Motor neuron (in vitro differentiated cells): ENCODE results near the gene CACNA2D2. TPM values are rescaled to one million over a fixed set of nuclear protein-coding genes. Genes with fewer than 3 reads are reported as not detected.
A peak's percentile ranks its signal among the peaks of the same experiment; 100 is the strongest.

Source experiments
- ATAC-seq, 8 experiments: fragments of 200-7000 bp; cut with Tn5 transposase; replicated peaks in 6 of 8; 2 replicates each; pipeline ENCODE4 v1.8.0; 2021; ENCODE audit warnings: mild to moderate bottlenecking in 8 of 8, moderate library complexity in 8 of 8
- H3K27ac ChIP-seq, 2 donors: fragments of 250-450 bp; sonication (Bioruptor Pico); 2 replicates each; pipeline ENCODE4 v1.9.0; 2021; ENCODE audit warnings: antibody characterized with exemption in 2 of 2, mild to moderate bottlenecking in 2 of 2, moderate library complexity in 1 of 2
- H3K4me1 ChIP-seq, 2 donors: fragments of 250-450 bp; sonication (Bioruptor Pico); replicated peaks in 1 of 2; 2 replicates each; pipeline ENCODE4 v1.6.1; 2021; ENCODE audit warnings: antibody characterized with exemption in 2 of 2, mild to moderate bottlenecking in 2 of 2, moderate library complexity in 1 of 2
- H3K4me3 ChIP-seq, 5 donors: fragments of 250-450 bp; sonication (Bioruptor Pico); 2 replicates each; pipeline ENCODE4 v1.9.0; 2021; ENCODE audit warnings: antibody characterized with exemption in 5 of 5, mild to moderate bottlenecking in 5 of 5, moderate library complexity in 4 of 5
- WGBS, 10 experiments: fragments of 450-650 bp; shearing (Covaris generic); methylation state at CpG; one replicate each; pipeline ENCODE4 v1.0.0; 2022; 5-methylcytosine and 5-hydroxymethylcytosine counted together
- in situ Hi-C, 9 experiments: fragments of 400-800 bp; cut with MboI; loops; one replicate each; pipeline ENCODE4 v1.15.0; 2021; ENCODE audit warnings: low sequenced_read_pairs in 9 of 9, low pct_unique_long_range_greater_than_20kb in 2 of 9; ENCODE audit not compliant: unreplicated experiment in 9 of 9
- total RNA-seq, 8 experiments: library from RNA; unstranded; fragments of 300-600 nt; gene quantifications; 2 replicates each; pipeline versions ENCODE4 v1.2.3 to v1.2.4, GENCODE V29; 2022

CACNA2D2 gene
- total RNA-seq, 8 experiments from 2014 or later: 1.7 to 8.5 (median 7.2) TPM

- 33 to 65% (median 50%) methylated on average over 1 to 6 of the region's 10 CpGs; no CpG with 5 or more reads in 5 of the 10 experiments for WGBS, 10 experiments
- H3K4me1 ChIP-seq: peaks cover 14 to 61% of the 10 kb centered on the region in 2 donors
- H3K27ac ChIP-seq: no peak overlapping the region
- no peak overlapping the region for H3K4me3 ChIP-seq
- in situ Hi-C loops: no loop called here
- peak in 1 of 8 experiments; percentile 25 for ATAC-seq
These were observed 35.5 kb downstream of the CACNA2D2 start for GRCh38 chr3:50467919-50468318.

DNA sequence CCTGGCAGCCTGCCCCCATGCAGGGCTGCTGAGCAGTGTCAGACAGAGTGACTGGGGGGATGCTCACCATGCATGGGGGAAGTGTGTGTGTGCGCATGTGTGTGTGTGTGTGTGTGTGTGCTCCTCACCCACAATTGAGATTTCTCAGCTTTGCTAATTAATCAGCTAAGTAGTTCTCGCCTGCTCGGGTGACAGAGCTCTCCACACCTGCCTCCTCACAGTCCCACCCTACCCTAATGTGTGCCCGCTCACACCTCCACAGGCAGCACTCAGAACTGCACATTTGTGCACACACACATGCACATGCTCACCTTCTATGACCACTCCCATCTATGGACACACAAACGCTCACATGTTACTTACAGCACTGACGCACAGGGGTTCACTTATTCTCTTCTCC is 37.3 kb downstream of the CACNA2D2 start:
- peak in 1 of 8 experiments; percentile 63 for ATAC-seq
- 70 to 100% (median 100%) methylated on average over 1 to 3 of the region's 6 CpGs; no CpG with 5 or more reads in 4 of the 10 experiments for WGBS, 10 experiments
- H3K4me3 ChIP-seq: no peak overlapping the region
- in situ Hi-C loops: no loop called here
- peaks cover 14 to 53% of the 10 kb centered on the region in 2 donors for H3K4me1 ChIP-seq
- H3K27ac ChIP-seq: no peak overlapping the region

DNA sequence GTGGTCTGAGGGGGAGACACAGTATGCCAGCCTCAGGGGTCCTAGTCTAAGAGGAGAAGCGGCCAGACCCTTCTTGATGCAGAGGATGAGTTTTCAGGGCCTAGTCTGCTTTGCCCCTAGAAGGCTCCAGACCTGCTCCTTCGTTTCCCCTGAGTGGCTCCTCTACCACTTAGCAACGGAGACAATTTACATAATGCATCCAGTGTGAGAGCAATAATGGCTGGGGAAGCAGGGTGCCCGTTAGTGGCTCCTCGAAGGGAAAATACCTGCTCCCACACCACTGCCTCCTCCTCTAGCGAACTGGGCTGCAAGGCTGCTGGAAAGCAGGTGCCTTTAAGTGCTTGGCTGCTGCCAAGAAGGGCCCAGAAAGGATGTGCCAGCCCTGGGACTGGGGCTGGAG is 38.9 kb downstream of the CACNA2D2 start:
- 10 to 67% (median 39%) methylated on average over 1 to 3 of the region's 6 CpGs; no CpG with 5 or more reads in 4 of the 10 experiments for WGBS, 10 experiments
- in situ Hi-C loops: no loop called here
- peak in 7 of 8 experiments; percentile 55 to 79 (median 72) for ATAC-seq

GRCh38 chr3:50459785-50460184 is 43.6 kb downstream of the CACNA2D2 start:
- peaks cover 17 to 31% of the 10 kb centered on the region in 2 donors for H3K4me1 ChIP-seq
- H3K27ac ChIP-seq: no peak overlapping the region
- H3K4me3 ChIP-seq: no peak overlapping the region
- ATAC-seq: no peak
- in situ Hi-C loops: no loop called here
- 11 to 100% (median 80%) methylated on average over 1 to 3 of the region's 3 CpGs; no CpG with 5 or more reads in 3 of the 10 experiments for WGBS, 10 experiments

More for the DNA sequence above, 38.9 kb downstream of the CACNA2D2 start:
- peaks cover 8 to 37% of the 10 kb centered on the region in 2 donors for H3K4me1 ChIP-seq
- H3K27ac ChIP-seq: peak overlapping the region in 1 of 2 donors; percentile 62
- H3K4me3 ChIP-seq: no peak overlapping the region

DNA sequence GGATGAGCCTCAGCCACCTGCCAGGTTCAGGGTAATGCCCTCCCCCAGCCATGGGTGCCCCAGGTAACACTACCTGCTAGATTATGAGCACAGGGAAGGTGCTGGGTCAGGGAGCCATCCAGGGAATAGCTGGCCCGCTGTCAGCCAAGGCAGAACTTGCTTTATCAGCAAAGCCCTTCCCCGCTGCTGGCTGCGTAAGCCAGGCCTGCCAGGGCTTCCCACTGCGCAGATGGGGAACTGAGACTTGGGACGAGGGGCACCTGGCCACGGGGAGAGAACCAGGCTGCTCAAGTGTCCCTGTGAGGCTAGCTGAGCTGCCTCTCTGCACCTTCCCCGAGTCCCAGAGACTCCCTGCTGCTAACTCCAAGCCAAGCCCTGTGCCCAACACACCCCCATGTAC is 45.4 kb downstream of the CACNA2D2 start:
- ATAC-seq: no peak
- in situ Hi-C loops: no loop called here
- WGBS, 10 experiments: 50 to 100% methylated on average over 1 of the region's 7 CpGs; no CpG with 5 or more reads in 8 of the 10 experiments

GRCh38 chr3:50455161-50456018 is 48.0 kb downstream of the CACNA2D2 start:
- ATAC-seq: peak in 5 of 8 experiments; percentile 38 to 77 (median 69)
- no peak overlapping the region for H3K4me3 ChIP-seq
- in situ Hi-C loops: no loop called here
- WGBS, 10 experiments: 20 to 75% (median 70%) methylated on average over 1 to 23 of the region's 31 CpGs; no CpG with 5 or more reads in 3 of the 10 experiments
- peaks cover 32 to 38% of the 10 kb centered on the region in 2 donors for H3K4me1 ChIP-seq
- peak overlapping the region; percentile 35 to 36 for H3K27ac ChIP-seq

More for the DNA sequence above, 45.4 kb downstream of the CACNA2D2 start:
- no peak overlapping the region for H3K27ac ChIP-seq
- H3K4me3 ChIP-seq: no peak overlapping the region
- H3K4me1 ChIP-seq: peaks cover 25 to 35% of the 10 kb centered on the region in 2 donors

DNA sequence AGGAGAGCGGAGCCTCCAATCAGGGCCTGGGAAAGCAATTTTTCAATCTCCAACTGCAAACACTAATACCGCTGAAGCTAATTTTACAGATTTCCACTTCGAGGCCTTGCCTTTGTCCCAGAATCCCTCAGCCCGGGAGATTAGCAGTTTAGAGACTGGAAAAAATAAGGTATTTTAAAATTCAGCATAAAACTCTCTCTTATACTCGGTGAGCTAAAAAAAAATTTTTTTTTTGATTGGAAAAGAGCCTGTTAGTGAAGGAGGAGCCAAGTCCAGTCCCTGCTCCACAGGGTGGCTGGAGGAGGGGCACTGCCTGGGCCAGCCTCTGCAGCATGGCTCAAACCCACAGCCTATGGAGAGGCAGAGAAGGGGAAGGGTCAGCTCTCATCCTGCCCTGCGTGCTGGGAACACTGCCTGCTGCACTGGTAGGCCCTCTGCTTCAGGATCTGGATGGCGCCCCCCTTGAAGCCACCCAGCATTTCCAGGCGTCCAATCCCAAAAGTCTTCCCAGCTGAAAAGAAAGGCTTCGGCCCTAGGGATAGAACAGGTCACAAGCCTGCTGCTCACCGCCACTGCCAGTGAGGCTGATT is 48.9 kb downstream of the CACNA2D2 start:
- Histone ChIP-seq H3K4me1 (peaks cover 39 to 44% of the 10 kb centered on the region in 2 donors), H3K27ac (peak overlapping the region; percentile 35 to 36), H3K4me3 (no peak overlapping the region)
- WGBS, 10 experiments: 28 to 65% (median 48%) methylated on average over 2 to 7 of the region's 10 CpGs; no CpG with 5 or more reads in 4 of the 10 experiments
- in situ Hi-C loops: no loop called here
- ATAC-seq: peak in 5 of 8 experiments; percentile 36 to 44 (median 40)

DNA sequence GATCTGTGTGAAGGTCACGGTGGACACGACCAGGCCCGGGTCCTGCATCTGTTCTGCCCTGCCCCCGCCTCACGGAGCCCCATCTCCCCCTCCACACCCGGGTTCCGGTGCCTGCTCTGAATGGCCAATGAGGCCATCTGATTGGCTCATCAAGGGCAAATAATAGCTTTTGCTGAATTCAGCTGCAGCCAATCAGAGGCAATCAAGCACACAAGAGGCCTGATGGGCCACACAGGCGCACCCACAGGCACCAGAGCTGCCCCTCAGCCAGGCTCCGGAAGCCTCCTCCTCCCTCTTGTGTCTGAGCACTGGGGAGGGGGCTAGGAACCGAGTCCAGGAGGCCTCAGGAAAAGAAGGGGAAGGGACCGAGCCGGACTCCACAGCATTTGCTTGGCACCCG is 49.5 kb downstream of the CACNA2D2 start:
- Histone ChIP-seq H3K27ac (peak overlapping the region in 1 of 2 donors; percentile 4), H3K4me3 (no peak overlapping the region), H3K4me1 (peaks cover 40 to 44% of the 10 kb centered on the region in 2 donors)
- peak in 5 of 8 experiments; percentile 2 to 29 (median 14) for ATAC-seq
- in situ Hi-C loops: no loop called here
- WGBS, 10 experiments: 60 to 77% (median 61%) methylated on average over 3 to 7 of the region's 13 CpGs; no CpG with 5 or more reads in 7 of the 10 experiments

DNA sequence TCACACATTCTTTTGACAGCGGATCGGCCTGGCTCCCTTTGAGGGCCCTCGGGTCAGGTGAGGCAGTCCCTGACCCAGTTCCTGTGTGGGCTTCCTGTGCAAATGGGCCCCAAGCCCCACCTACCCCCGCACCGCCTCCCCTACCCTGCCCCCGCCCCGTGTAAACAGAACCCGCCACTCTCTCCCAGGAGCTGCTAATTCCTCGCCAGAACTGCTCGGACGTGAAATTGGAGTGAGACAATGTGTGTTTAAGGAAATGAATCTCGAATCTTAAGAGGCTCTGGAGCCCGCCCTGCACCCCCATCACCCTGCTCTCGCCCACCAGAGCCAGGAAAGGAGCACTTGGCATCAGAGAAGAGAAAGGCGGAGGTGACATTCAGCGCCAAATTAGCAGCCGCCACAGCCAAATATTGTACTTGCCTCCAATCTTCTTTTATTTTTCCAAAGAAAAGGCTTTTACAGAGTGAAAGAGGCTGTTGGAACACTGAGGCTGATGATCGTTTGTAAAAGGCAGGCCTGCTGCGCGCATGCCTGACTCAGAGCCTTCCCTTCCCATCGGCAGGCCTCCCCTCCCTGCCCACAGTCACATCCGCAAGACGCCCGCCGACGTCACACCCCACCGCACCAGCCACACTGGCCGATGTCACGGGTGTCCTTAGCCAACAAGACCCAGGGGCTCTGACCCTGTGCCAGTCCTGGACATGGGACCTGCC is 53.1 kb downstream of the CACNA2D2 start:
- in situ Hi-C loops: no loop called here
- H3K4me3 ChIP-seq: no peak overlapping the region
- ATAC-seq: peak; percentile 36 to 91 (median 66)
- peak overlapping the region; percentile 15 to 40 for H3K27ac ChIP-seq
- WGBS, 10 experiments: 20 to 80% (median 54%) methylated on average over 2 to 12 of the region's 29 CpGs; no CpG with 5 or more reads in 4 of the 10 experiments
- peaks cover 32% of the 10 kb centered on the region in 2 donors for H3K4me1 ChIP-seq

GRCh38 chr3:50448752-50449539 is 54.5 kb downstream of the CACNA2D2 start:
- Histone ChIP-seq H3K4me1 (peaks cover 18 to 20% of the 10 kb centered on the region in 2 donors), H3K4me3 (no peak overlapping the region), H3K27ac (no peak overlapping the region)
- no peak for ATAC-seq
- in situ Hi-C loops: loop anchor here in 3 of 9 experiments (25.0 kb wide), 1 partner anchor 88 kb away; no protein-coding TSS in a partner anchor
- 67 to 100% (median 84%) methylated on average over 1 to 6 of the region's 13 CpGs; no CpG with 5 or more reads in 4 of the 10 experiments for WGBS, 10 experiments

- in situ Hi-C loops: loop anchor here in 3 of 9 experiments (25.0 kb wide), 1 partner anchor 90 kb away; no protein-coding TSS in a partner anchor
- H3K27ac ChIP-seq: no peak overlapping the region
- no peak for ATAC-seq
- 80% methylated on average over 1 of the region's 10 CpGs; no CpG with 5 or more reads in 8 of the 10 experiments for WGBS, 10 experiments
- H3K4me1 ChIP-seq: peaks cover 13 to 15% of the 10 kb centered on the region in 2 donors
- H3K4me3 ChIP-seq: no peak overlapping the region
These were observed 56.1 kb downstream of the CACNA2D2 start for GRCh38 chr3:50447290-50447840.
